ENCODE results near the gene NDUFAF8. TPM values are rescaled to one million over a fixed set of nuclear protein-coding genes. Genes with fewer than 3 reads are reported as not detected.

NDUFAF8 gene
- total RNA-seq, 2 experiments from 2014 or later: 34.6 to 38.6 TPM

DNA sequence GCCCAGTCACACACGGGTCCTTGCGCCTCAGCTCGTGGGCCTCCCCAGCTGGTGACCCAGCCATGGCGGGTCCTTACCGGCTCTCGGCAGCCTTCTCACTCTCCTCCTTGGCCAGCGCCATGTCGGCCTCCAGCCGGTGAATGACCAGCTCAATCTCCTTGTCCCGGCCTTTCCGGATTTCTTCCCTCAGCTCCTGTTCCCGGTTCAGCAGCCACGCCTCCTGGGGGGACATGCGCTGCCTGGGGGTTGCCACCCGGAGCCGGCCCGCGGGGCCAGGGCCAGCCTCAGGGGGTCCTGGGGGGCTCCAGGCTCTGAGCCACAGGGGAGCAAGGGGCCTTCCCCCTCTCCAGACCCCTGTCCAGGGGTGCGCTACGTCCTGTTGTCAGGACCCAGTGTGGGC, 48.0 kb upstream of the NDUFAF8 start:
- CTCF ChIA-PET: no interaction called here
- TF ChIP-seq, protein P1, sequence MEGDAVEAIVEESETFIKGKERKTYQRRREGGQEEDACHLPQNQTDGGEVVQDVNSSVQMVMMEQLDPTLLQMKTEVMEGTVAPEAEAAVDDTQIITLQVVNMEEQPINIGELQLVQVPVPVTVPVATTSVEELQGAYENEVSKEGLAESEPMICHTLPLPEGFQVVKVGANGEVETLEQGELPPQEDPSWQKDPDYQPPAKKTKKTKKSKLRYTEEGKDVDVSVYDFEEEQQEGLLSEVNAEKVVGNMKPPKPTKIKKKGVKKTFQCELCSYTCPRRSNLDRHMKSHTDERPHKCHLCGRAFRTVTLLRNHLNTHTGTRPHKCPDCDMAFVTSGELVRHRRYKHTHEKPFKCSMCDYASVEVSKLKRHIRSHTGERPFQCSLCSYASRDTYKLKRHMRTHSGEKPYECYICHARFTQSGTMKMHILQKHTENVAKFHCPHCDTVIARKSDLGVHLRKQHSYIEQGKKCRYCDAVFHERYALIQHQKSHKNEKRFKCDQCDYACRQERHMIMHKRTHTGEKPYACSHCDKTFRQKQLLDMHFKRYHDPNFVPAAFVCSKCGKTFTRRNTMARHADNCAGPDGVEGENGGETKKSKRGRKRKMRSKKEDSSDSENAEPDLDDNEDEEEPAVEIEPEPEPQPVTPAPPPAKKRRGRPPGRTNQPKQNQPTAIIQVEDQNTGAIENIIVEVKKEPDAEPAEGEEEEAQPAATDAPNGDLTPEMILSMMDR (IDR thresholded peaks at IDR 0.05): no peak
- intact Hi-C loops (cut with DNase I, micrococcal nuclease): no loop called here

DNA sequence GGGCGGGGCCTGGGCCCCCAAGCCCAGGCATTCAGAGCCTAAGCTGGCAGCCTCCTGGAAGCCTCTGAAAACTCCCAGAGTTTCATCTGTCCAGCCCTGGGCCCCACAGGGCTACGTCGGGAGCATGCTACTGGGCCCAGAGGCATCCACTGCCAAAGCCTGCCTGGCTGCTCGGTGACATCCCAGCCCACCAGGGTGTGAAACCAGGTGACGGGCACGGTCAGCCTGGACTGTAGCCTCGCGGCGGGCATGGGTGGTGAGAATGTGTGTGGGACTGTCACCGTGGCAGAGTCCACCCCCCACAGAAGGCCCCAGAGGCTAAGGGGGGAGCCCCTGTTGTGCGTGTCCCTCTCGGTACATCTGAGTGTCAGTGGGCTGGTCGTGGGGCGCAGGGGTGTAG, 47.5 kb upstream of the NDUFAF8 start:
- DNase-seq (no peak), ATAC-seq (ENCODE audit: poor library complexity) (no peak)
- intact Hi-C loops (cut with DNase I, micrococcal nuclease): no loop called here
- no peak overlapping the region for H3K27ac Mint-ChIP-seq
- CTCF ChIA-PET: no interaction called here
- Histone ChIP-seq H3K27me3 (ENCODE audit: control insufficient read depth in 1 of 2, insufficient read depth in 2 of 2, low read length in 2 of 2) (no peaks in the 10 kb centered on the region), H3K9me3 (ENCODE audit: control insufficient read depth in 1 of 2, insufficient read depth in 1 of 2, low read length in 2 of 2) (no peaks in the 10 kb centered on the region), H3K36me3 (ENCODE audit: insufficient read depth, low read length) (no peaks in the 10 kb centered on the region), H3K4me1 (ENCODE audit: insufficient read depth, low read length) (no peaks in the 10 kb centered on the region), H3K27ac (ENCODE audit: low read depth in 1 of 2, low read length in 2 of 2) (no peak overlapping the region), H3K4me3 (ENCODE audit: low read length) (no peak overlapping the region)
- H3K27me3 Mint-ChIP-seq: no peaks in the 10 kb centered on the region
- TF ChIP-seq, protein P1 (IDR thresholded peaks at IDR 0.05): no peak
- peaks cover 4% of the 10 kb centered on the region for H3K36me3 Mint-ChIP-seq (ENCODE audit: low read depth)
- no peaks in the 10 kb centered on the region for H3K9me3 Mint-ChIP-seq
- no peaks in the 10 kb centered on the region for H3K4me1 Mint-ChIP-seq (ENCODE audit: low read depth)
- POLR2A ChIA-PET: no interaction called here
- H3K4me3 Mint-ChIP-seq: no peak overlapping the region

More for the DNA sequence above, 48.0 kb upstream of the NDUFAF8 start:
- no peak overlapping the region for H3K4me3 ChIP-seq (ENCODE audit: low read length)
- Mint-ChIP-seq H3K27me3 (no peaks in the 10 kb centered on the region), H3K36me3 (ENCODE audit: low read depth) (peaks cover 4% of the 10 kb centered on the region), H3K9me3 (no peaks in the 10 kb centered on the region), H3K4me3 (no peak overlapping the region), H3K4me1 (ENCODE audit: low read depth) (no peaks in the 10 kb centered on the region), H3K27ac (no peak overlapping the region)
- H3K9me3 ChIP-seq (ENCODE audit: control insufficient read depth in 1 of 2, insufficient read depth in 1 of 2, low read length in 2 of 2): no peaks in the 10 kb centered on the region
- no peaks in the 10 kb centered on the region for H3K36me3 ChIP-seq (ENCODE audit: insufficient read depth, low read length)
- no peaks in the 10 kb centered on the region for H3K4me1 ChIP-seq (ENCODE audit: insufficient read depth, low read length)
- ATAC-seq (ENCODE audit: poor library complexity): no peak
- POLR2A ChIA-PET: no interaction called here
- DNase-seq: no peak
- no peak overlapping the region for H3K27ac ChIP-seq (ENCODE audit: low read depth in 1 of 2, low read length in 2 of 2)
- H3K27me3 ChIP-seq (ENCODE audit: control insufficient read depth in 1 of 2, insufficient read depth in 2 of 2, low read length in 2 of 2): no peaks in the 10 kb centered on the region

DNA sequence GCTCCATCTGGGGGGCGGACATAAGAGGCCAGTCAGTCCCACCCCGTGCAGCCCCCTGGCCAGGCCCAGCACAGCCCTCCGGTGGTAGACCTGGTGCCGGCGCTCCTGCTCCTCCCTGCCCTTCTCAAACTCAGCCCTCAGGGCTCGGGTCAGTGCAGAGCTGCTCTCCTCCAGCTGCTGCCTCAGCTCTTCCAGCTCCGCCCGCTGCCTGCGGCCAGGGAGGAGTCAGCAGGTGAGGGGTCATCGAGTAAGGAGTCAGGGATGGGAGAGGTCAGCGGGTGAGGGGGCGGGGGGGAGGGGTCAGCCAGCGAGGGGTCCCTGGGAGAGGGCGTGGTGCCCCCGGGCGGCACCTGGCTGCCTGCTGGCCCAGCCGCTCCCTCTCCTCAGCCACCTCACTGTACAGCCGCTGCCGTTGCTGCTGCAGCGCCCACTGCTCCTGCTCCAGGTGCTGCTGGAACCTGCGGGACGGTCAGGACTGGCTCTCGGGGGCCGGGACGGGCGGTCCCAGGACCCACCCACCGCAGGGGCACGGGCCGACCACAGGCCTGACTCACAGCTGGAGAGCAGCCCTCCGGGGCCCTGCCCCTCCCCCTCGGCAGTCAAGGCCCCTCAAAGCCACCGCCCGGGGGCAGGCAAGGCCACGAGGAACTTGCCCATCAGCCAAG, 46.6 kb upstream of the NDUFAF8 start:
- Histone ChIP-seq H3K36me3 (ENCODE audit: insufficient read depth, low read length) (no peaks in the 10 kb centered on the region), H3K27ac (ENCODE audit: low read depth in 1 of 2, low read length in 2 of 2) (no peak overlapping the region), H3K27me3 (ENCODE audit: control insufficient read depth in 1 of 2, insufficient read depth in 2 of 2, low read length in 2 of 2) (no peaks in the 10 kb centered on the region), H3K4me3 (ENCODE audit: low read length) (no peak overlapping the region), H3K4me1 (ENCODE audit: insufficient read depth, low read length) (no peaks in the 10 kb centered on the region), H3K9me3 (ENCODE audit: control insufficient read depth in 1 of 2, insufficient read depth in 1 of 2, low read length in 2 of 2) (no peaks in the 10 kb centered on the region)
- Mint-ChIP-seq H3K4me1 (ENCODE audit: low read depth) (no peaks in the 10 kb centered on the region), H3K9me3 (no peaks in the 10 kb centered on the region), H3K27me3 (no peaks in the 10 kb centered on the region), H3K27ac (no peak overlapping the region), H3K36me3 (ENCODE audit: low read depth) (peaks cover 4% of the 10 kb centered on the region), H3K4me3 (no peak overlapping the region)
- POLR2A ChIA-PET: no interaction called here
- intact Hi-C loops (cut with DNase I, micrococcal nuclease): no loop called here
- TF ChIP-seq, protein P1 (IDR thresholded peaks at IDR 0.05): no peak
- CTCF ChIA-PET: no interaction called here
- DNase-seq: no peak
- ATAC-seq (ENCODE audit: poor library complexity): no peak

Data from CD4-positive, alpha-beta T cell (primary cell).